GM21447 (cell line): ENCODE data around the gene IRGQ.
"Not testable (repeated sequence)": the region's sequence is repeated elsewhere in the genome, so short reads cannot be mapped to it uniquely, and the experiment has no call there.

ENCODE experiments used
- ATAC-seq: cut with Tn5 transposase; IDR thresholded peaks from one replicate; pipeline ENCODE4 v1.9.1; 2021; ENCODE audit not compliant: unreplicated experiment

IRGQ gene

GRCh38 chr19:43624933-43625332 is 29.0 kb upstream of the IRGQ start:
- ATAC-seq = no peak

GRCh38 chr19:43623889-43624670 is 28.1 kb upstream of the IRGQ start:
- no peak for ATAC-seq

- ATAC-seq = no peak
Observed at GRCh38 chr19:43622956-43623355, 27.0 kb upstream of the IRGQ start.

DNA sequence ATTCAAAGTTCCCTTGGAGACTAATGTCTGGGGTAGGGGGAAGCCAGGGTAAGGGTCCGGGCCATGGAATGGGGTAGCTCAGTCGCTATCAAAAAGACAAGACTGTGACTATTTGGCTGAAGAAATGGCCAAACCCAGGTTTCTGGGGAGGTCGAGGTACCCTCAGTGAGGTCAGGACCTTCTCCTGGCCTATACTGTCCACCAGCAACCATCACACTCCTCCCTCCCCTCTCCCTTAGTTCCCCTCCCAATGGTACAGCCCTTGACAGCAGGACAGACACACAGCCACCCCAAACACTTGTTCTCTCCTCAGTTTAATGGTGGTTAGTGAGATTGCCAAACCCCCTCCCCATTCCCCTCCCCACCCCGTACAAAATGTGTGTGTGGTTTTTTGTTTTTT is 26.1 kb upstream of the IRGQ start:
- ATAC-seq = no peak

GRCh38 chr19:43620061-43621001 is 24.4 kb upstream of the IRGQ start:
- peak; percentile 6 for ATAC-seq

DNA sequence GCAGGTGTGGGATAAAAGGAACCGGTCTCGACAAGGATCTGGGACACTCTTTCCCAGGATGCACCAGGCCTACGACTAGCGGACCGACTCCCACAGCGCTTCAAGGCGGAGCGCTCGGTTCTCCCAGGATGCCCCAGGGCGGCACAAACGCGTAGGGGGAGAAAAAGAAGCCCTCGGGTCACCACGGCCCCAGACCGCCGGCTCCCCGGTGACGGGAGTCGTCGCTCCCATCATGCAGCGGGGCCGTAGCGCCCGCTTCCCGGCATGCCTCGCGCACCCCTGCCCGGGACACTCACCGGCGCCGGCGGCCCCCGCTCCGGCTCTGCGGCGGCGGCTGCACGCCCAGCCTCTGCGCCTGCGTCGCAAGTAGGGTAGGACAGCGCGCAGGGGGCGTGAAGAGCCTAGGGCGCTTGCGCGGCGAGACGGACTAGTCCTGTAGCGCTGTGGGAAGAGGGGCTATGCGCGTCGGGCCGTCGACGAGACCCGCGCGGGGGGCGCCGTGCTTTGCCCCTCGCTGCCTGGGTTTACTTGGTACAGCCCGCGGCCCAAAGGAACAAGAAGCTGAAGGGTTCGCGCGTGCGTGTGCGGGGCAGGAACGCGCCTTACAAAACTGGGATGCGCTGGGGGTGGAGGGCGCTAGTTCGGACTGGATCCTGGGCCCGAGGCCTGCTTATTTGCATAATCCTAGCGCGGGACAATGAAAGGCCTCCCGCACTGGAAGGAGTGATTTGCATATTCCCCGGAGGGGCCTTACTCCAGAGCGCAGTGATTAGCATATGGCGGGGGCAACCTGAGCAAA is 23.5 kb upstream of the IRGQ start, which contains the start of gene ZNF428:
Gene ZNF428, minus strand, starts transcription at position 368 of the 799 bp plus-strand sequence. CDS start 5,325 bp downstream, outside the sequence.
- ATAC-seq = peak; percentile 69

- peak; percentile 37 for ATAC-seq
Observed at GRCh38 chr19:43618921-43619261, 23.0 kb upstream of the IRGQ start.

GRCh38 chr19:43616954-43617353 is 21.0 kb upstream of the IRGQ start:
- no peak for ATAC-seq

- no peak for ATAC-seq
Observed at GRCh38 chr19:43616306-43616705, 20.4 kb upstream of the IRGQ start.

DNA sequence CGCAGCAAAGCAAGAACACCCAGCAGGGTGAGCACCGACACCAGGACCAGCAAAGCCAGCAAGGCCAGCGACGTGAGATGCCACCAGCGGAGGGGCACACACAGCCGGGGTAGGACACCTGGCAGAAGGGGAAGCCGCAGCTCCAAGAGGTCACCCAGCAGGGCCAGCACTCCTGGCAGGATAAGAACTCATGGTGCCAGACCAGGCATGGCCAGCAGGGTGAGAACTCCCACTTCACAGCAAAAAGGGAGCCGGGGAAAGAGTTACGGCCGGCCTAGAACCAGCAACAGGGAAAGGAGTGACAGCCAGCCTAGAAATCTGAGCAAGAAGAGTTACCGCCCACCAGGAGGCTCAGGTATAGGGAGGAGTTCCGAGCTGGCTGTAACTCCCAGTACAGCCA is 16.4 kb upstream of the IRGQ start:
- no peak for ATAC-seq

GRCh38 chr19:43611788-43612187 is 15.9 kb upstream of the IRGQ start, which contains the start of gene SRRM5:
SRRM5 (plus strand) TSS chr19:43612088; CDS start chr19:43612122, 34 bp downstream.
- ATAC-seq = no peak

- ATAC-seq = no peak
Observed at GRCh38 chr19:43610493-43610892, 14.6 kb upstream of the IRGQ start.

DNA sequence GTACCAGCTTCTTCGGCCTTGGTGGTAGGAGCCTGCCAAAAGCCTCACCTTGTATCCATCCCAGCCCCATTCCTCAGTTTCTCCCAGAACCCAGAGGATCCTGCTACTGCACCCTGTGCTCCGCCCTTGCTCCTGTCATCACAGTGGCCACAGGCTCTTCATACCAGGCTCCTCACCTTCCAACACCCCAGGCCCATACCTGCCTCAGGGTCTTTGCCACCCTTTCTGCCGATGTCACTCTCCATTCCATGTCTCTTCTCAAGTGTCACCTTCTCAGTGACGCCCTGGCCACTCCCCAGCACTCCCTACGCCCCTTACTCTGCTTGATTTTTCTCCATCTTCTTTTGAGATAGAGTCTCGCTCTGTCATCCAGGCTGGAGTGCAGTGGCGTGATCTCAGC is 13.9 kb upstream of the IRGQ start:
- ATAC-seq = no peak

DNA sequence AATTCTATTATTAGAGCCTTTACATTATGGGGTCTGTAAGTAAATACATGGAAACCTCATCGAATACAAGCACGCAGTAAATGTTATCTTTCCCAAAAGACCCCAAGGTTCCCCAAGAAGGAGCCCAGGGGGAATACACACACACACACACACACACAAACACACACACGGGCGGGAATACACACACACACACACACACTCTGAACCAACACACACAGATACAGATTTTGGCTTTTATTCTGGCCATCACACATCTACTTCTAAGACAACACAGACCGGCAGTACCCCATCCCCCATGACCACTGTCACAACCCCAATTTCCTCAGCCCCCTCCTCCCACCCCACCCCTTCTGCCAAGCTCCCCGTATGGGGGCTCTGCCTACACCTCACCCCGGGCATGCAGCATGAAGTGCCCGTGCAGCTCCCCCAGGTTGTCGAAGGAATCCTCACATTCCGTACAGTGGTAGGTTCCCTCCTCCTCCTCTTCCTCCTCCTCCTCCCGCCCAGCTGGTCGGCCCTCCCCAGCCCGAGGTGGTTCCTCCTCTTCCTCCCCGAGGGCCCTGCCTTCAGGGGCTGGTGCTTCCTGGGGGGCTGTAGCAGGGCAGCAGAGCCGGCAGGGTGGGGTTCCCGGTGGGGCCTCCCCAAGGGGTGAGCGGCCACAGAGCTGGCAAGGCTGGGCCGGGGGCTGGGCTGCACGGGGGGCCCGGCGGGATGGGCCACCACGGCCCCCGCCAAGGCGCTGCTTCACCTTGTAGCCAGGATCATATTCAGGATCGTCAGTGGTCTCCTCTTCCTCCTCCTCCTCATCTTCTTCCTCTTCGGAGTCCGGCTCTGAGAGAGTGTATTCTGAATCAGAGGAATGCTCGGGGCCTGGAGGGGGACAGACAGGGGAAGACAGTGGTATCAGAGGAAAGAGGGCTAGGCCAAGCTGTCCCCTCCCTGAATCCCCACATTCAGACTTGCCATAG is 11.6 kb upstream of the IRGQ start:
- ATAC-seq = no peak

DNA sequence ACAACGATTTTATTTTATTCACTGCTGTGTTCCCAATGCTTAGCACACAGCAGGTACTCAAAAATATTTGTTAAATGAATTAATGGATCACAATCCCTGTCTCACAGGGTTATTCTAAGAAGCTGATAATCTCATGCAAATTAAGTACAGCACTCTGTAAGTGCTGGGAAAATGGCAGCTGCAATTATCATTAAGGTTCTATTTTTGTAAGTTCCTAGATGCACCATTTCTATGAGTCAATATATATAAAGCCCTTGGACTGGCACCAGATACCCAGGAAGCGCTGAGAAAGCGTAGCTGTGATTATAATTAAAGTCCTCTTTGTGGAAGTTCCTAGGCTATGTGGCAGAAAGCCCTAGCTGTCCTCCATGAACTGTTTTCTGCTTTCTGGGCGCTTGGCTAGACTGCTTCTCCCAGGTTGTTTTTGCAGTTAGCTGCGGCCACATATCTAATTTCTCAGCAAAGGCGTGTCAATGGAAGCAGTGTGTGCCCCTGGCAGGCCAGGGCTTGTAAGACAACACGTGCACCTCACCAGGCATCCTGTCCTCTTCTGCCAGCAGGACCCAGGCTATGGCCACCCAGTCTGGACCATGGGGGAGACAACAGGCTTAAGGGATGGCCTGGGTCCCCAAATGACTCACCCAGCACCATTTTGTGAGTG is 10.8 kb upstream of the IRGQ start:
- ATAC-seq = no peak

- no peak for ATAC-seq
Observed at GRCh38 chr19:43605875-43606568, 10.1 kb upstream of the IRGQ start.

DNA sequence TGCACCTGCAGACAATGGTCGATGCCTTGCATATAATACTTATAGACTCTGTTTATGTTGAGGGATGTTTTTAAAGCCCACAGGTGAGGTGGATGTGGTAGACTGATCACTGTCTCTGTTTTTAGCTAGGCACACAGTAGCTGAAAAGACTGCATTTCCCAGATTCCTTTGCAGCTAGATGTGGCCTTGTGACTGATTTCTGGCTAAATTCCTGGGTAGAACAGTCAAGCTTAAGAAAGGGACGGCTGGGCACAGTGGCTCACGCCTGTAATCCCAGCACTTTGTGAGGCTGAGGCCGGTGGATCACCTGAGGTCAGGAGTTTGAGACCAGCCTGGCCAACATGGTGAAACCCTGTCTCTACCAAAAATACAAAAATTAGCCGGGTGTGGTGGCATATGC is 4.4 kb upstream of the IRGQ start:
- ATAC-seq = not testable (repeated sequence)

DNA sequence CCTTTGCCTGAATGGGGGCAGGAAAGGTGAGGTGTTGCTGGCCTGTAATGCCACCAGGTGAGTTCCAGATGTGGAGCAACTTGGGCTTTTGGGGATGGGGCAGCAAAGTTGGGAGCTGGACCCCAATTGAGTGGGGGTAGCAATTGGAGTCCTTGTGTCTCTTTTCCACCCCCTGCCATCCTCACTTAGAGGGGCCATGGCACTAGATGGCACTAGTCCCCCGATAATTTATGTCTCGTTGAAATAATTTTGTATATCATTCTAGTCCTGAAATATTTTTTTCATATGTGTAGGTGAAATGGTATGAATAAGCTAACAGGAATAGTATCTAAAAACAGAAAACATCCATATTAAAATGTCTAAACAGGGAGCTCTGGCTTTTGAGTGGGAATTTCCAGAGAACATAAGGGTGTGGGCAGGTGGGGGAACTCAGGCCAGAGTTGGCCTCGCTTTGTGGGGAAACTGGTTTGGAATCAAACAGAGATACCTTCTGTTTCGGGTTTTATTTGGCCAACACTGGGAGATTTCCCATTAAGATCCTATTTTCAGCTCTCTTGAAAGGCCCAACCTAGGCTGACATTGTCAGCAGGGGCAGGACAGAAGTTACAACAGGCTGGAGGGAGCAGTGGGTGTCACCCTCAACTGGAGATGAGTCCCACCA is 3.8 kb upstream of the IRGQ start:
- no peak for ATAC-seq
